HG03520 (cell line): ENCODE results near the gene IKZF3.
"Not testable (repeated sequence)": the region's sequence is repeated elsewhere in the genome, so short reads cannot be mapped to it uniquely, and the experiment has no call there.

Experiments used
- ATAC-seq: cut with Tn5 transposase; IDR thresholded peaks from one replicate; pipeline ENCODE4 v1.9.1; 2021; ENCODE audit warnings: mild to moderate bottlenecking, moderate library complexity; ENCODE audit not compliant: unreplicated experiment

The IKZF3 gene

DNA sequence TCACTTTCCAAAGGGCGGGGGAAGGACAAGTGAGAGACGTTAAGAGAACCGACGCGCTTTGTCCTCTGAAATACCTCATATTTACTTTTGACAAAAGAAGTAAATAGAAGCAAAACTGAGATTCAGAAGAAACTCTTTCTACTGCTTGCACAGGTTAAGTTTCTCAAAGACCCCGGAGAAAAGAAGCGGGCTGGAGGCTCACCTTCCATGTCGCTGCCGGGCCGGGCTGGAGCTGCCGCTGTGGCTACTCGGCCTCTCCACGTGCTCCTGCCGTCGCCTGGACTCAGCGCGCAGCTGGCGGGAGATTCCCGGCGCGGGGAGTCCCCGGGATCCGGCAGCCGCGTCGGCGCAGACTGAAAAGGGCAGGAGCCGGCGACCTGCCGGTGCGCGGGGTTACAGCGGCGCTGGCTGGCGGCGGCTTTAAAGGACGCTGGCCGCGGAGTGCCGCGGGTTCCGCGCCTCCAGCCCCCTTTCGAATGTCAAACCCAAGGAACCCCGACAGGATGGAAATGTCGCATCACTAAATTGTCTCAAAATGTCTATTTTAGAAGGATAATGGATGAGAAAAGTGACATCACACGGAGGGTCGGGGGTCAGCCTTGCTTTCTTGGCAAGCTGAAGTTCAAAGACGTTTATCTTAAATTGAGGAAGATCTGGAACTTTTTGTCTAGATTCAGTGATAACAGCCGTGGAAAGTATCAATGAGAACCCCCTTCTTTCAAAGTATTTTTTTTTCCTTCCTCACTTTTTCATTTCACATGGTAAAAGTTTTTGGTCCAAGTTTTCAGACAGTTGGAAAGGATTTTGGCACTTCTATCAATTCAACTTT, at the start of gene IKZF3:
Gene IKZF3, minus strand, starts transcription at position 395 of the 829 bp plus-strand sequence. Its CDS starts 186 bp downstream, at position 209.
- no peak for ATAC-seq

DNA sequence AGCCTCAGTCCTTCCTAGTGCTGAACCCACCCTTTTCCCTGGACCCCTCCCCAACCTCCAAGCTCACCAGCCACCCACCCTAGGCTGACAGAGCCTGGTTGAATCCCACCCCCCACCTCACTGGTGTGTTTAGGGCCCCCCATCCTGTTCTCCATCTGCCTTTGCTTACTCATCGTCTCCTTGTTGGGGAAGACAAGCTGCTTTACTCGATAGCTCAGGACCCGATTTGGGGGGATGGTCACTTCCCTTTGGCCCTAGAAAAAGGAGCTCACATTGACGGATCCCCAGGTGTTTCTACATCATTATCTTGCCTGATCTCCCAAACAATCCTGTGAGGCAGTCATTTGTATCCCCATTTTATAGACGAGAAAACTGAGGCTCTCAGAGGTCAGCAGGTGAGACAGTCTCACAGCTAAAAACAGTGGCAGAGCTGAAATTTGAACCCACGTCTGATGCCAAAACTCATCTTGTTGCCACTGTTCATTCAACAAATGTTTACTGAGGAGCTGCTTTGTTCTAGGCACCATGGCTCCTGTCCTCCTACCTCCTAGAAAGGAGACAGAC, 44.8 kb upstream of the IKZF3 start:
- no peak for ATAC-seq

DNA sequence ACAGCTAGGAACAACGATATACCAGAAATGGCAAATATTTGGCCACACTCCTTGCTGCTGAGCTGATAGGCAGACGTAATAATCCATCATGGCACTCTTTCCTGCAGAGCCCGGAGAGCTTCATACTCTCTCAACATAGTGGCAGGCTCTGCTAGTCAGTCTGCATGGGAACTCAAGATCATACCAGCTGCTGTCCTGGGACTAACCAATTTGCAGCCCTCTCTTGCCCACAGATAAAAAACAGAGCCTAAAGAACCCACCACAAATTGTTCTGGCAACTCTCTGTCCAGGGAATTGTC, 40.8 kb upstream of the IKZF3 start:
- ATAC-seq: no peak

GRCh38 chr17:39903158-39903884, 39.2 kb upstream of the IKZF3 start:
- ATAC-seq: no peak

DNA sequence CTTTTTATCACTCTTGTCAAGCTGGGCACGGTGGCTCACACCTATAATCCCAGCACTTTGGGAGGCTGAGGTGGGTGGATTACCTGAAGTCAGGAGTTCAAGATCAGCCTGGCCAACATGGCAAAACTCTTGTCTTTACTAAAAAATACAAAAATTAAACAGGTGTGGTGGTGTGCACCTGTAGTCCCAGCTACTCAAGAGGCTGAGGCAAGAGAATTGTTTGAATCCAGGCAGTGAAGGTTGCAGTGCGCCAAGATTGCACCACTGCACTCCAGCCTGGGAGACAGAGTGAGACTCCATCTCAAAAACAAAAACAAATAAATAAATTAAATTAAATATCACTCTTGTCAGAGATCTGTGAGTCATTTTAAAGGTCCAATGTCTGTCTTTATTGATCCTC, 37.9 kb upstream of the IKZF3 start:
- ATAC-seq: not testable (repeated sequence)

DNA sequence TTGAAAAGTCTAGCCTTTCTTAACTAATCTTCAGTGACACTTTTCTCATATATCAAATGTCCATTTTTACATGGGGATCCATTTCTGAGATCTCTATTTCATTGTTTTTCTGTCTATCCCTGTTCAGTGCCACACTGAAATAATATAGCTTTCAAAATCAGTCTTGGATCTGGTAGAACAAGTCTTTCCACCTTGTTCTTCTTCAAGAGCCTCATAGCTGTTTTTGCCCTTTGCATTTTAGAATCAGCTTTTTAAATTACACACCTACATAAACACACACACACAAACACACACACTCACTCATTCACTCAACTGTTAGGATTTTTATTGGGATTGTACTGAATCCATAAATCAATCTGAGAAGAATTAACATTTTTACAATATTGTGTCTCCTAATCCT, 35.1 kb upstream of the IKZF3 start:
- no peak for ATAC-seq

DNA sequence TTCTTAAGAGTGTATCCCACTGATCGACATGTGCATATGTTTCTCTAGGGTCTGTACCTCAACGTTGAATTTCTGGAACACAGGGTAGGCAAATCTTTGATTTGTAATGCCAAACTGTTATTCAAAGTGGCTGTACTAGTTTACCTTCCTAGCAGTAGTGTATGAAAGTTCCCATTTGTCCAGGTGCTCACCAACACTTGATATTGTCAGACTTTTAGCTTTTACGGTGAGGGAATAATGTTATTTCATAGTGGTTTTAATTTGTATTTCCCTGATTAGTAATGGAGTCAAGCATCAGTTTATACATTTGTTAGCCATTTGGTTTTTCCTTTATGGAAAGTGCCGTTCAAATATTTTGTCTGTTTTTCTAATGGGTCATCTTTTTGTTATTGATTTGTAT, 34.0 kb upstream of the IKZF3 start:
- ATAC-seq: no peak

- ATAC-seq: no peak
These were observed 30.7 kb upstream of the IKZF3 start for GRCh38 chr17:39894681-39895376.

GRCh38 chr17:39889200-39889599, 25.1 kb upstream of the IKZF3 start:
- ATAC-seq: no peak

DNA sequence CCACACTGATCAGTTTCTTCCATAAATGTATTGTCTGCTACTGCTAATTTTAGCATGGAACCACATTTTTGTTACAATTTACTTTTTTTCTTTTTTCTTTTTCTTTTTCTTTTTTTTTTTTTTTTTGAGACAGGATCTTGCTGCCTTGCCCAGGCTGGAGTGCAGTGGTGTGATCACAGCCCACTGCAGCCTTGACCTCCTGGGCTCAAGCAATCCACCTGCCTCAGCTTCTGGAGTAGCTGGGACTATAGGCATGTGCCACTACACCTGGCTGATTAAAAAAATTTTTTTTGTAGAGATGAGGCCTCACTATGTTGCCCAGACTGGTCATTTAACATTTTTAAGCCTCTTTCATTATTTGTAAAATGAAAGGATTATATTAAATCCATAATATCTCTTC, 23.0 kb upstream of the IKZF3 start:
- no peak for ATAC-seq

GRCh38 chr17:39886102-39886501, 22.0 kb upstream of the IKZF3 start:
- ATAC-seq: not testable (repeated sequence)

GRCh38 chr17:39872751-39873150, 8.6 kb upstream of the IKZF3 start:
- no peak for ATAC-seq

GRCh38 chr17:39871801-39872200, 7.7 kb upstream of the IKZF3 start:
- no peak for ATAC-seq

DNA sequence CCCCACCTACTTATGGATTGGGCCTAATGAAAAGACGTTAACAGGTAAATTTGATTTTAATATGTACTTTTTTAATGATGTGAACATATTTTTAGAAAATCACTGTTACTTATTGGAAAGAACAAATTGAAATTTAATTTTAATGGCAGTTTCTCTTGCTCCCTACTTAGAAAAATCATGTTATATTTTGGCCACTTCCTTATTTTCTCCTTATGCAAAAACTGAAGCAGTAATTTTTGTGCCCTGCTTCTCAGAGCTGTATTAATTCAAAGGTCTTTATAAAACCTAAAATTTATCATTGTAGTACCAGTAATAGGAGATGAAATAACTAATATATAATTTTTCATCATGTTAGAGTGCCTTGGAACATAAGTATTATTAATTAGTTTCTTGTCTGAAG, 6.7 kb upstream of the IKZF3 start:
- ATAC-seq: no peak

DNA sequence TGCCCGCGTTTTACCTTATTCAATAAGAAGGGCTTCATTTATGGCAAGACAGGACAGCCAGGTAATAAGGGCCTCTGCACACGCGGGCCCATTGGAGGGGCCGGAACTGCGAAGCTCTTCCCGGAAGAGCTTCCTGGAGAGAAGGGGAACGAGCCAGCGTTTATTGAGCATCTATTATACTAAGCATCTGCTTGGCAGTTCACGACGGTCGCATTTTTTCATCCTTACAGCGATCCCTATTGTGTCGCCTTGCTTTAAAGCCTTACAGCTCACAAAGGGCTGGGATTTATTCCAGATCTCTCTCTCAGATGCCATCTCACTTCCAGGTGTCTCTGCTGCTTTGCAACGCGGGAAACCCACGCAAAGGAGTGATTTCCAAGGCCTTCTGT, 4.4 kb upstream of the IKZF3 start:
- ATAC-seq: no peak

- no peak for ATAC-seq
These were observed 3.9 kb upstream of the IKZF3 start, which contains the start of gene ZPBP2 for GRCh38 chr17:39867880-39868553. ZPBP2 (plus strand) TSS chr17:39868202; CDS start chr17:39868355, 153 bp downstream.

- peak; percentile 47 for ATAC-seq
These were observed 3.2 kb upstream of the IKZF3 start for GRCh38 chr17:39867084-39867879.

DNA sequence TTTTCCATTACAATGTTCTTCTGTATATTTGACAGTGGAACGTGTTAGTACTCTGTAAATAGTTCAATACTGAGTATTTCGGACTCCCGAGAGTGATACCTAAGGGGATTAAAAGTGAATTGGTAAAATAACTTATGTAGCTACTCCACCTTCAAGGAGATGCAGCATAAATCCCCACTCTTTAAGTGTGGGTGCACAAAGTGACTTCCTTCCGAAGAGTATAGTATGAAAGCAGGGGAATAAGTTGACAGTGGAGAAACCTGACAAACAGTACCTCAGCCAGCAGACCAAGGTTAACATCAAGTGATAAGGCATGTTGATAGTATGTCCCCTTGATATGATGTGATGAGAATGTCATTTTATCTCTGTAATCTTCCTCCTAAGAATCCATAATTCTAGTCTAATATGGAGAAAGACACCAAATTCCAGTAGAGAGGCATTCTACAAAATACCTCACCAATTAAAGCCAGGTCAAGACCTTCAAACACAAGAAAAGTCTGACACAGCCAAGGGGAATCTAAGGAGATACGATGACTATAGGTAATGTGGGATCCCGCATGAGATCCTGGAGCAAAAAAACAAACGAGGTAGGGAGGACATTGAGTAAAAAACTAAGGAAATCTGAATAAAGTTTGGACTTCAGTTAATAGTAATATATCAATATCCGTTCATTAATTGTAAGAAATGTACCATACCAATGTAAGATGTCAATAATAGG, 2.1 kb upstream of the IKZF3 start:
- no peak for ATAC-seq

GRCh38 chr17:39863244-39863917, 731 bp downstream of the IKZF3 start:
- no peak for ATAC-seq
